Activated CD4-positive, alpha-beta T cell treated with anti-CD3 and anti-CD28 coated beads, Interleukin-2, amount 50 U/mL, for 16 hours (primary cell): ENCODE measurements around the gene TMEM107.
"Not testable (repeated sequence)": the region's sequence is repeated elsewhere in the genome, so short reads cannot be mapped to it uniquely, and the experiment has no call there.

ENCODE experiments used
- DNase-seq: peaks from one replicate; pipeline ENCODE4 v3.0.0-alpha.2; 2020

TMEM107 gene

GRCh38 chr17:8176197-8176940 lies at the start of gene TMEM107:
Gene TMEM107 (minus strand): TSS chr17:8176380. CDS start chr17:8176286, 94 bp downstream.
- DNase-seq = peak; percentile 92

- DNase-seq = no peak
These were observed 49.0 kb upstream of the TMEM107 start for GRCh38 chr17:8224891-8225812.

GRCh38 chr17:8223356-8224126 lies 47.4 kb upstream of the TMEM107 start:
- peak; percentile 67 for DNase-seq

- DNase-seq = peak; percentile 93
These were observed 46.6 kb upstream of the TMEM107 start for GRCh38 chr17:8222630-8223355.

- DNase-seq = no peak
These were observed 46.1 kb upstream of the TMEM107 start for GRCh38 chr17:8222380-8222629.

- peak; percentile 90 for DNase-seq
These were observed 45.6 kb upstream of the TMEM107 start for GRCh38 chr17:8221663-8222379.

- peak; percentile 95 for DNase-seq
These were observed 44.8 kb upstream of the TMEM107 start for GRCh38 chr17:8220783-8221662.

- not testable (repeated sequence) for DNase-seq
These were observed 37.8 kb upstream of the TMEM107 start for GRCh38 chr17:8214000-8214399.

GRCh38 chr17:8212312-8213180 lies 36.4 kb upstream of the TMEM107 start:
- no peak for DNase-seq

GRCh38 chr17:8210761-8211458 lies 34.7 kb upstream of the TMEM107 start:
- no peak for DNase-seq

GRCh38 chr17:8209907-8210760 lies 34.0 kb upstream of the TMEM107 start, which contains the start of gene AURKB:
Gene AURKB (minus strand): TSS chr17:8210575. CDS start chr17:8210224, 351 bp downstream.
- DNase-seq = peak; percentile 97

GRCh38 chr17:8206536-8206935 lies 30.4 kb upstream of the TMEM107 start:
- DNase-seq = no peak

GRCh38 chr17:8204761-8205555 lies 28.8 kb upstream of the TMEM107 start:
- DNase-seq = no peak

GRCh38 chr17:8192070-8192815 lies 16.1 kb upstream of the TMEM107 start:
- DNase-seq = peak; percentile 89

- DNase-seq = no peak
These were observed 14.3 kb upstream of the TMEM107 start for GRCh38 chr17:8190506-8190905.

GRCh38 chr17:8189711-8190477 lies 13.7 kb upstream of the TMEM107 start, which contains the start of gene BORCS6:
Gene BORCS6 (minus strand): TSS chr17:8190180. CDS start chr17:8190140, 40 bp downstream.
- DNase-seq = peak; percentile 99
